ENCODE data around the gene SDK1. TPM values are rescaled to one million over a fixed set of nuclear protein-coding genes. Genes with fewer than 3 reads are reported as not detected.

SDK1 gene
- total and polyA plus RNA-seq, 2 experiments from 2014 or later = 2.1 to 10.0 TPM

DNA sequence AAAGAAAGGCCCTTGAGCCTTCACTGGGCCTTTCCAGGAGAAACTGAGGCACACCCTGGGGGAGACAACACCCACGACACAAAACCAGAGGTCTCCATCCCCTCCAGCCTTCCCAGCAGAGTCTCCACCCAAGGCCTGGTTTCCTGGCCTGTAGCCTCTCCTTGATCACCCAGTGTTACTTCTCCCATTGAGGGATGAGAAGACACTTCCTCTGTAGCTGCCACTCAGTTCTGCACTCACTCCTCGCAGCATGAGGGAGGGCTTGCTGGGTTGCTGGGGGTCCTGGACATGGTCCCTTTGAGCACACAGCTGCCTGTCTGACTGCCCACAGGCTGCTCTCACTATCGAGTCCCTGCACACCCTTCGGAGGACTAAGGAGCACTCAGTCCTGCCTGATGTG, 943.0 kb downstream of the SDK1 start (continued):
- no peak for TF ChIP-seq ZNF462 (CRISPR knock-in tag; IDR thresholded peaks at IDR 0.05)
- TF ChIP-seq ZNF114 (CRISPR knock-in tag; IDR thresholded peaks at IDR 0.05) = no peak
- TF ChIP-seq REST (IDR thresholded peaks at IDR 0.05; ENCODE audit: unreplicated experiment) = no peak
- no peak for TF ChIP-seq POLR2AphosphoS5 (IDR thresholded peaks at IDR 0.05; ENCODE audit: low read depth)
- TF ChIP-seq CREB1 (CRISPR knock-in tag; IDR thresholded peaks at IDR 0.05; ENCODE audit: low read depth) = no peak
- TF ChIP-seq ZNF331 (CRISPR knock-in tag; IDR thresholded peaks at IDR 0.05; ENCODE audit: low read depth) = no peak
- no peak for TF ChIP-seq CTCF (conservative IDR thresholded peaks at IDR 0.05; ENCODE audit: low read depth in 2 of 2)
- TF ChIP-seq JUNB (IDR thresholded peaks at IDR 0.05; ENCODE audit: unreplicated experiment) = no peak
- TF ChIP-seq, protein P1, sequence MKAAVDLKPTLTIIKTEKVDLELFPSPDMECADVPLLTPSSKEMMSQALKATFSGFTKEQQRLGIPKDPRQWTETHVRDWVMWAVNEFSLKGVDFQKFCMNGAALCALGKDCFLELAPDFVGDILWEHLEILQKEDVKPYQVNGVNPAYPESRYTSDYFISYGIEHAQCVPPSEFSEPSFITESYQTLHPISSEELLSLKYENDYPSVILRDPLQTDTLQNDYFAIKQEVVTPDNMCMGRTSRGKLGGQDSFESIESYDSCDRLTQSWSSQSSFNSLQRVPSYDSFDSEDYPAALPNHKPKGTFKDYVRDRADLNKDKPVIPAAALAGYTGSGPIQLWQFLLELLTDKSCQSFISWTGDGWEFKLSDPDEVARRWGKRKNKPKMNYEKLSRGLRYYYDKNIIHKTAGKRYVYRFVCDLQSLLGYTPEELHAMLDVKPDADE (IDR thresholded peaks at IDR 0.05) = no peak

Measured in GM23338 (cell line).